ENCODE results near the gene CEP68.

The CEP68 gene

DNA sequence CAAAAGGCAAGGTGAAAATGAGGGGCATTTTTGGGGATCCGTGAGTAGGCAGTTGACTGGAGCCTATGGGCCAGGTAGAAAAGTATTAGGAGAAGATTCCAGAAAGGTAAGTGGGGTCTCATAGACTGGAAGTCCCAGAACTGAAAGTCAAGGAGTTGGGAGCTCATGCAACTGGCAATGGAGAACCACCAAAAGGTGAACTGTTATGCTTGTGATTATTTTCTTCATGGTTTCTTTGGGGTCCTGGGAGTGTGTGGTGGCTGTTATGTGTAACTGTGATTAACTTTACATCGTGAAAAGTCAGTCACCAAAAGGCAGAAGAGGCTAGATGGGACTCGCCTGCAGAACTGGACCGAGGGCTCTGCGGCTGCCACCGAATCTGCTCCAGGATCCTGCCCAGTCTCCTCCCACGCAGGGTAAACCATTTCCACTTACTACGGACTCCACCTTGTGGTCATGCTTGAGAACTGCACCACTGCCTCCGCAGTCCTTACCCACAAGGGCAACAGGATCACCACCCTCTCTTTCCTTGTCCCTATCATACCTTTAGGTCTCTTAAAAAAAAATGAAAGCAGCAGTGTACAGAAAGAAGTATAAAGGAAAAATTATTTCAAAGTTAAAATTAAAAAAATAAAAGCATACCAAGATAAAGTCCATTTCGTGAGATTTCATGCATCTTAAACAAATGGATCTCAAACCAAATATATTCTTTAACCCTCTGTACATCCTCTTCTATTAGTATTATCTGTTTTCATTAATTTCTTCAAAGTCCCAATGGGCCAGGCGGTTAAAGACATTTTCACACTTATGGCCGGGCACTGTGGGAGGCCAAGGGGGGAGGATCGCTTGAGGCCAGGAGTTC, 15.6 kb upstream of the CEP68 start:
- peak overlapping the region; percentile 36 for H3K4me3 ChIP-seq (ENCODE audit: low read length, poor library complexity, severe bottlenecking)
- no peaks in the 10 kb centered on the region for H3K27me3 ChIP-seq (ENCODE audit: insufficient read depth, low read length, poor library complexity, severe bottlenecking)
- no peaks in the 10 kb centered on the region for H3K9me3 ChIP-seq (ENCODE audit: insufficient read depth, low read depth, low read length)
- peak overlapping the region; percentile 62 for H2AFZ ChIP-seq (ENCODE audit: low read length)
- no peak for TF ChIP-seq EZH2phosphoT487 (IDR thresholded peaks at IDR 0.05; ENCODE audit: borderline replicate concordance)
- TF ChIP-seq, protein P1, sequence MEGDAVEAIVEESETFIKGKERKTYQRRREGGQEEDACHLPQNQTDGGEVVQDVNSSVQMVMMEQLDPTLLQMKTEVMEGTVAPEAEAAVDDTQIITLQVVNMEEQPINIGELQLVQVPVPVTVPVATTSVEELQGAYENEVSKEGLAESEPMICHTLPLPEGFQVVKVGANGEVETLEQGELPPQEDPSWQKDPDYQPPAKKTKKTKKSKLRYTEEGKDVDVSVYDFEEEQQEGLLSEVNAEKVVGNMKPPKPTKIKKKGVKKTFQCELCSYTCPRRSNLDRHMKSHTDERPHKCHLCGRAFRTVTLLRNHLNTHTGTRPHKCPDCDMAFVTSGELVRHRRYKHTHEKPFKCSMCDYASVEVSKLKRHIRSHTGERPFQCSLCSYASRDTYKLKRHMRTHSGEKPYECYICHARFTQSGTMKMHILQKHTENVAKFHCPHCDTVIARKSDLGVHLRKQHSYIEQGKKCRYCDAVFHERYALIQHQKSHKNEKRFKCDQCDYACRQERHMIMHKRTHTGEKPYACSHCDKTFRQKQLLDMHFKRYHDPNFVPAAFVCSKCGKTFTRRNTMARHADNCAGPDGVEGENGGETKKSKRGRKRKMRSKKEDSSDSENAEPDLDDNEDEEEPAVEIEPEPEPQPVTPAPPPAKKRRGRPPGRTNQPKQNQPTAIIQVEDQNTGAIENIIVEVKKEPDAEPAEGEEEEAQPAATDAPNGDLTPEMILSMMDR (conservative IDR thresholded peaks at IDR 0.05; ENCODE audit: low read length), result peak; percentile 95
- H3K9ac ChIP-seq (ENCODE audit: low read depth, low read length, poor library complexity, severe bottlenecking), result peak overlapping the region; percentile 25
- H3K9me2 ChIP-seq (replicated peaks; ENCODE audit: low read depth, low read length), result no peaks in the 10 kb centered on the region
- H3K36me3 ChIP-seq (ENCODE audit: insufficient read depth, low read length), result no peaks in the 10 kb centered on the region
- peak overlapping the region; percentile 51 for H3K4me2 ChIP-seq (ENCODE audit: low read depth, low read length, poor library complexity, severe bottlenecking)
- H3K79me2 ChIP-seq (ENCODE audit: insufficient read depth, low read length), result no peaks in the 10 kb centered on the region
- H4K20me1 ChIP-seq (ENCODE audit: insufficient read depth, low read length, poor library complexity, severe bottlenecking), result no peaks in the 10 kb centered on the region
- H3F3A ChIP-seq (ENCODE audit: low read depth), result no peaks in the 10 kb centered on the region
- H3K4me1 ChIP-seq (ENCODE audit: insufficient read depth, low read length, poor library complexity, severe bottlenecking), result peaks cover 7% of the 10 kb centered on the region

DNA sequence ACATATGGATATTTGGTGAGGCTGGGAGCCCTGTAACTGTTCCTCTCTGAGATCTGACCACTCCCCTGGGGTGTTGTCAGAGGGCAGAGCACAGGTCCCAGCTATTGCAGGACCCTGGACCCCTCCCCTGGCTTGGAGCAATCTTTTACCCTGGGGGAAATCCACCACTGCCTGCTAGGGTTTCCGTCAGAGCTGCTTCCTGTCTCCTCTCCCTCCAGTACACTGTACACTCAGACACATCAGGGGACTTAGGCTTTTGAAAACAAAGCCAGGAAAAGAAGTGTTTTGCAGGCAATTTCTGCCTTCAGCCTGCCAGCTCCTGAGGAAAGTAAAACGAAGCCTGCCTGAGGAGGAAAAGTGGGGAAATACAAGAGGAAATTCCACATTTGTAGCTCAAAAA, 13.2 kb upstream of the CEP68 start:
- Histone ChIP-seq H4K20me1 (ENCODE audit: insufficient read depth, low read length, poor library complexity, severe bottlenecking) (no peaks in the 10 kb centered on the region), H3K79me2 (ENCODE audit: insufficient read depth, low read length) (no peaks in the 10 kb centered on the region), H3K9me3 (ENCODE audit: insufficient read depth, low read depth, low read length) (no peaks in the 10 kb centered on the region), H3K27me3 (ENCODE audit: insufficient read depth, low read length, poor library complexity, severe bottlenecking) (no peaks in the 10 kb centered on the region), H3K9me2 (replicated peaks; ENCODE audit: low read depth, low read length) (no peaks in the 10 kb centered on the region), H3F3A (ENCODE audit: low read depth) (no peaks in the 10 kb centered on the region), H3K36me3 (ENCODE audit: insufficient read depth, low read length) (no peaks in the 10 kb centered on the region), H3K9ac (ENCODE audit: low read depth, low read length, poor library complexity, severe bottlenecking) (no peak overlapping the region), H3K4me1 (ENCODE audit: insufficient read depth, low read length, poor library complexity, severe bottlenecking) (peaks cover 7% of the 10 kb centered on the region), H2AFZ (ENCODE audit: low read length) (no peak overlapping the region), H3K4me2 (ENCODE audit: low read depth, low read length, poor library complexity, severe bottlenecking) (no peak overlapping the region), H3K4me3 (ENCODE audit: low read length, poor library complexity, severe bottlenecking) (no peak overlapping the region)
- no peak for TF ChIP-seq EZH2phosphoT487 (IDR thresholded peaks at IDR 0.05; ENCODE audit: borderline replicate concordance)
- TF ChIP-seq, protein P1 (conservative IDR thresholded peaks at IDR 0.05; ENCODE audit: low read length), result no peak

DNA sequence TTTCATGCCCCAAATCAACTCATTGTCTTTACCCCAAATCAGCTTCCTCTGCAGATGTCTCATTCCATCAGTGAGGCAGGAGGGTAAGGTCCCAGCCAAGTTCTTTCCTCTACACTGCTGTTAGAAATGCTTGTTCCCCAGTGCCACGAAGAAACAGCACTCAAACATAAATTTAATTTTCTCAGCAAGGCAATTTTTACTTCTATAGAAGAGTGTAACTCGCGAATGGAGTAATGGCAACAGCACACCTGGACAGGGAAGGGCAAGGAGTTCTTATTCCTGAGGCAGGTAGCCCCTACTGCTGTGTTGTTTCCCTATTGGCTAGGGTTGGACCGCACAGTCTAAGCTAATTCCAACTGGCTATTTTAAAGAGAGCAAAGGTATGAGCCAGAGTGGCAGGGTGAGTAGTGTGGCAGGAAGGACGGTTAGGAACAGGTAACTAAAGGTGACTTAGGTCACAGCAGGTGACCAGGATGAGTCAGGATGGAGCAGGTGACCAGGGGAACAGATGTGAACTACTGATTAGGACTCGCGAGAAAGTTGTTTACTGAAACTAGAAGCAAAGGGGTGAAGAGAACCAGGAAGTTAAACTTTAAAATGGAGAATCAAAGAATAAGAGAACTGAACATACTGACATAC, 12.0 kb upstream of the CEP68 start:
- H3K79me2 ChIP-seq (ENCODE audit: insufficient read depth, low read length), result no peaks in the 10 kb centered on the region
- H3K36me3 ChIP-seq (ENCODE audit: insufficient read depth, low read length), result no peaks in the 10 kb centered on the region
- no peaks in the 10 kb centered on the region for H3K9me2 ChIP-seq (replicated peaks; ENCODE audit: low read depth, low read length)
- TF ChIP-seq, protein P1 (conservative IDR thresholded peaks at IDR 0.05; ENCODE audit: low read length), result no peak
- no peak for TF ChIP-seq EZH2phosphoT487 (IDR thresholded peaks at IDR 0.05; ENCODE audit: borderline replicate concordance)
- H3K27me3 ChIP-seq (ENCODE audit: insufficient read depth, low read length, poor library complexity, severe bottlenecking), result no peaks in the 10 kb centered on the region
- no peak overlapping the region for H3K9ac ChIP-seq (ENCODE audit: low read depth, low read length, poor library complexity, severe bottlenecking)
- no peaks in the 10 kb centered on the region for H3F3A ChIP-seq (ENCODE audit: low read depth)
- peaks cover 7% of the 10 kb centered on the region for H3K4me1 ChIP-seq (ENCODE audit: insufficient read depth, low read length, poor library complexity, severe bottlenecking)
- H2AFZ ChIP-seq (ENCODE audit: low read length), result no peak overlapping the region
- H3K4me2 ChIP-seq (ENCODE audit: low read depth, low read length, poor library complexity, severe bottlenecking), result no peak overlapping the region
- no peaks in the 10 kb centered on the region; the same call in 1 of the 2 replicates for H3K9me3 ChIP-seq (ENCODE audit: insufficient read depth, low read depth, low read length)
- no peak overlapping the region for H3K4me3 ChIP-seq (ENCODE audit: low read length, poor library complexity, severe bottlenecking)
- H4K20me1 ChIP-seq (ENCODE audit: insufficient read depth, low read length, poor library complexity, severe bottlenecking), result no peaks in the 10 kb centered on the region
